Measurements from ENCODE around the gene CACHD1.

DNA sequence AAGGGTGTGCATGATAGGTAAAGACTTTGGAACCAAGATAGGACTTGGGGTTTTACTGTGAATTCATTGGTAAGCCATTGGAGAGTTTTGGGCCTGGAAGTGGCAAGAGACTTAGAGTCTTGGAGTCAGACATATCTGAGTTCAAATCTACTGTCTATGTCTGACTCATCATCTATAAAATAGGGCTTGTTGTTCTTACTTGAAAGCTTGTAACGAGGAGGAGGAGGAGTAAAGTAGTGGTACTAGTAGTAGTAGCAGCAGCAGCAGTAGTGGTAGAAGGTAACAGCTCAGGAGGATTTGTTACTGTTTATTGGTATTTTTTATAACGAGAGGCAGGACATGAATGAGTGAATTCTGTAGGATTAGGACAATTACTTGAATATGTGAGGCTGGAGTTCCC lies 62.7 kb downstream of the CACHD1 start:
- TF ChIP-seq CTCF (IDR thresholded peaks at IDR 0.05; ENCODE audit: insufficient read depth, low read length) (no peak), POLR2AphosphoS5 (IDR thresholded peaks at IDR 0.05; ENCODE audit: low read depth) (no peak), GABPA (IDR thresholded peaks at IDR 0.05; ENCODE audit: low read depth) (no peak), SPI1 (IDR thresholded peaks at IDR 0.05; ENCODE audit: borderline replicate concordance, low read depth) (no peak)

Measured in HL-60 (cell line).